ENCODE data around the gene ZBTB48. TPM values are rescaled to one million over a fixed set of nuclear protein-coding genes. Genes with fewer than 3 reads are reported as not detected.

Gene ZBTB48
- total RNA-seq, 1 donor from 2014 or later, result 53.2 TPM

GRCh38 chr1:6572653-6573383 is 7.0 kb upstream of the ZBTB48 start:
- intact Hi-C loops (cut with micrococcal nuclease), result no loop called here
- no peak for TF ChIP-seq CTCF (IDR thresholded peaks at IDR 0.05)
- ATAC-seq (ENCODE audit: low read depth) (no peak), DNase-seq (no peak)
- ChIA-PET CTCF (no interaction called here), POLR2A (no interaction called here)
- peaks cover 9% of the 10 kb centered on the region for H3K27me3 Mint-ChIP-seq
- H3K27ac Mint-ChIP-seq, result no peak overlapping the region
- H3K4me3 Mint-ChIP-seq, result no peak overlapping the region
- no peaks in the 10 kb centered on the region for H3K36me3 Mint-ChIP-seq (ENCODE audit: low read depth)
- no peaks in the 10 kb centered on the region for H3K4me1 Mint-ChIP-seq
- no peaks in the 10 kb centered on the region for H3K9me3 Mint-ChIP-seq

- H3K4me1 Mint-ChIP-seq, result peaks cover 2% of the 10 kb centered on the region
- H3K27ac Mint-ChIP-seq, result no peak overlapping the region
- no peak for ATAC-seq (ENCODE audit: low read depth)
- H3K27me3 Mint-ChIP-seq, result peaks cover 4% of the 10 kb centered on the region
- ChIA-PET POLR2A (no interaction called here), CTCF (no interaction called here)
- H3K36me3 Mint-ChIP-seq (ENCODE audit: low read depth), result no peaks in the 10 kb centered on the region
- no peaks in the 10 kb centered on the region for H3K9me3 Mint-ChIP-seq
- no peak overlapping the region for H3K4me3 Mint-ChIP-seq
- intact Hi-C loops (cut with micrococcal nuclease), result no loop called here
- DNase-seq, result no peak
- TF ChIP-seq CTCF (IDR thresholded peaks at IDR 0.05), result no peak
Measured at GRCh38 chr1:6574025-6574620, 5.7 kb upstream of the ZBTB48 start.

DNA sequence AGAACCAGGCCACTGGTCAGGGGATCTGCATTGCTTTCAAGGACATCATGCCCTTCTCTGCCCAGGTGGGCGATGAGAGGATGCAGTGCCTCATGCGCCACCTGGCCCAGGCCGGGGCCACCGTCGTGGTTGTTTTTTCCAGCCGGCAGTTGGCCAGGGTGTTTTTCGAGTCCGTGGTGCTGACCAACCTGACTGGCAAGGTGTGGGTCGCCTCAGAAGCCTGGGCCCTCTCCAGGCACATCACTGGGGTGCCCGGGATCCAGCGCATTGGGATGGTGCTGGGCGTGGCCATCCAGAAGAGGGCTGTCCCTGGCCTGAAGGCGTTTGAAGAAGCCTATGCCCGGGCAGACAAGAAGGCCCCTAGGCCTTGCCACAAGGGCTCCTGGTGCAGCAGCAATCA is 5.0 kb upstream of the ZBTB48 start:
- intact Hi-C loops (cut with micrococcal nuclease), result no loop called here
- H3K9me3 Mint-ChIP-seq, result no peaks in the 10 kb centered on the region
- no peaks in the 10 kb centered on the region for H3K27me3 Mint-ChIP-seq
- DNase-seq (no peak), ATAC-seq (ENCODE audit: low read depth) (no peak)
- ChIA-PET POLR2A (no interaction called here), CTCF (no interaction called here)
- H3K36me3 Mint-ChIP-seq (ENCODE audit: low read depth), result no peaks in the 10 kb centered on the region
- H3K4me3 Mint-ChIP-seq, result no peak overlapping the region
- no peak overlapping the region for H3K27ac Mint-ChIP-seq
- no peak for TF ChIP-seq CTCF (IDR thresholded peaks at IDR 0.05)
- H3K4me1 Mint-ChIP-seq, result peaks cover 9% of the 10 kb centered on the region

GRCh38 chr1:6577831-6578525 is 1.8 kb upstream of the ZBTB48 start:
- H3K4me3 Mint-ChIP-seq, result no peak overlapping the region
- peaks cover 35% of the 10 kb centered on the region for H3K4me1 Mint-ChIP-seq
- no peak overlapping the region for H3K27ac Mint-ChIP-seq
- TF ChIP-seq CTCF (IDR thresholded peaks at IDR 0.05), result no peak
- CTCF ChIA-PET, result no interaction called here
- no peaks in the 10 kb centered on the region for H3K9me3 Mint-ChIP-seq
- POLR2A ChIA-PET, result interaction anchor here (1.2 to 1.3 kb wide), 2 partner anchors 23 to 25 kb away, joined by 6 read pairs; partner anchors contain the start of genes KLHL21 and NOL9
- intact Hi-C loops (cut with micrococcal nuclease), result no loop called here
- DNase-seq, result no peak
- ATAC-seq (ENCODE audit: low read depth), result no peak
- H3K27me3 Mint-ChIP-seq, result no peaks in the 10 kb centered on the region
- peaks cover 8% of the 10 kb centered on the region for H3K36me3 Mint-ChIP-seq (ENCODE audit: low read depth)
